ENCODE measurements around the gene NEDD4L.

Gene NEDD4L

DNA sequence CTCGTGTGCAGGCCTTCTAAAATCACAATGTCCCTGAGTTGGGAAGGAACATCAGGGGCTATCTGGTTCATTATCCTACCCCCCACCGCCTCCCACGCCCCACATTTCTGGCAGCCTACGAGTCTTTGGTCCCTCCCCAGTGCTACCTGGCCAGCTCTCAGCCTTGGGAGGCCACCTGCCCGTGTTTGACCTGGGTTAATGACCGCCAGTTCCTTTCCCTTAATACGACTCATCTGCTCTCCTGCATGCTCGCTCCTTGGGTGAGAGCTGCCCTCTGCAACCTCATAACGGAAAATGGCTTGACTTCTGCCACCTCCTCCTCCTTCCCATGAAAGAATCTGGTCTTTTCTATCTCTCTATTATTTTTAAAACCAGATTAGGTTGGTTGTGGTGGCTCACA is 112.5 kb downstream of the NEDD4L start:
- ChIA-PET POLR2A (no interaction called here), CTCF (no interaction called here)
- no peak overlapping the region for H3K4me3 ChIP-seq (ENCODE audit: low read depth, low read length)
- TF ChIP-seq, protein P1, sequence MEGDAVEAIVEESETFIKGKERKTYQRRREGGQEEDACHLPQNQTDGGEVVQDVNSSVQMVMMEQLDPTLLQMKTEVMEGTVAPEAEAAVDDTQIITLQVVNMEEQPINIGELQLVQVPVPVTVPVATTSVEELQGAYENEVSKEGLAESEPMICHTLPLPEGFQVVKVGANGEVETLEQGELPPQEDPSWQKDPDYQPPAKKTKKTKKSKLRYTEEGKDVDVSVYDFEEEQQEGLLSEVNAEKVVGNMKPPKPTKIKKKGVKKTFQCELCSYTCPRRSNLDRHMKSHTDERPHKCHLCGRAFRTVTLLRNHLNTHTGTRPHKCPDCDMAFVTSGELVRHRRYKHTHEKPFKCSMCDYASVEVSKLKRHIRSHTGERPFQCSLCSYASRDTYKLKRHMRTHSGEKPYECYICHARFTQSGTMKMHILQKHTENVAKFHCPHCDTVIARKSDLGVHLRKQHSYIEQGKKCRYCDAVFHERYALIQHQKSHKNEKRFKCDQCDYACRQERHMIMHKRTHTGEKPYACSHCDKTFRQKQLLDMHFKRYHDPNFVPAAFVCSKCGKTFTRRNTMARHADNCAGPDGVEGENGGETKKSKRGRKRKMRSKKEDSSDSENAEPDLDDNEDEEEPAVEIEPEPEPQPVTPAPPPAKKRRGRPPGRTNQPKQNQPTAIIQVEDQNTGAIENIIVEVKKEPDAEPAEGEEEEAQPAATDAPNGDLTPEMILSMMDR (IDR thresholded peaks at IDR 0.05; ENCODE audit: insufficient read depth, low read length, missing control alignments), result no peak
- DNase-seq (ENCODE audit: low read depth, low spot score), result no peak

DNA sequence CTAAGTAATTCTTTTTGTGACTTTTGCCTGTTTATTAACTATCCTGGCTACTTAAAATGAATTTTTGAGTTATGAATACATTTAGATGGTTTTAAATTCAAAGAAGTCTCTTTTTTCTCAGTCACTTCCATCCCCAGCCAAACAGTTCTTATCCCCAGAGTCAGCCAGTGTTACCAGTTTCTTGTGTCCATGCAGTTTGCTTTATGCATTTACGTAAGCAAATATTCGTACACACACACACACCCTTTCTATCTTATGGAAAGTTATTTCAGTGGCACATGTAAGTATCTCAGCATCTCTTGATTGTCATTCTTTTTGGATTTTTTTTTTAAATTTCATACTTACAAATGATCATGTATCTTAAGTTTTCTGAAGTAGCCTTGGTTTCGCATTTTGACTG is 113.2 kb downstream of the NEDD4L start:
- no peak for DNase-seq (ENCODE audit: low read depth, low spot score)
- ChIA-PET CTCF (interaction anchor here (0.6 kb wide), 1 partner anchor 24 kb away, joined by 3 read pairs; no protein-coding TSS in a partner anchor), POLR2A (no interaction called here)
- TF ChIP-seq, protein P1 (IDR thresholded peaks at IDR 0.05; ENCODE audit: insufficient read depth, low read length, missing control alignments), result no peak
- no peak overlapping the region for H3K4me3 ChIP-seq (ENCODE audit: low read depth, low read length)

DNA sequence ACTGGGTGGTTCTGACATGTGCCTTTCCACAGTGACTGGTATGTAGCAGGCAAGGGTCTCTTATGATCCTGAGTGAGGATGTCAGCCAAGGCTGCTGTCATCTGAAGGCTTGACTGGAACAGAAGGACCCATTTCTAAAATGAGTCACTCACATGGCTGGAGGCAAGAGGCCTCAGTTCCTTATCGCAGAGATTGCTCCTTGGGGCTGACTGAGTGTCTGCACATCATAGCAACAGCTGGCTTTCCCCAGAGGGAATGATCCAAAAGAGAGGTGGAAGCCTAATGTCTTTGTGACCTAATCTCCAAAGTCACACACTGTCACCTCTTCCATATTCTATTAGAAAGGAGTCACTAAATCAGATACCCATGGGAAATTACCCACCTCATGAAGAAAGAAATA is 114.0 kb downstream of the NEDD4L start:
- CTCF ChIA-PET, result no interaction called here
- no peak for DNase-seq (ENCODE audit: low read depth, low spot score)
- no peak overlapping the region for H3K4me3 ChIP-seq (ENCODE audit: low read depth, low read length)
- POLR2A ChIA-PET, result no interaction called here
- TF ChIP-seq, protein P1 (IDR thresholded peaks at IDR 0.05; ENCODE audit: insufficient read depth, low read length, missing control alignments), result no peak

DNA sequence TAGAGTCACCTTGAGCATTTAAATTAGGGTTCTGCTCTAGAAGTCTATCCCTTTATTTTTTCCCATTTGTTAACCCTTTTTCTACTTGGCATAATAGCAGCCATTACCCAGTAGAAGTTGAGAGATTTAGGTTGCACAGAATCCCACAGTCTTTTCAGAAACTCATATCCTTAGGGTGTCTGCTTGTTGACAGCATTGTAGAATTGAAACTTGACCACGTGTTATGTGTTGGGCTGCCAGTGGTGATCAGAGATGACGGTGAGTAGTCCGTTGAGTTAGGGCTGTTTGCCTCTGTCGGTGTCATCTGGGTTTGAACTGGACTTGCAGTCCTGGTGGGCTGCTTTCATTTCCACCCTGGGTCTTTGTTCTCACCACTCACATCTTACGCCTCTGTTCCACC is 114.4 kb downstream of the NEDD4L start:
- no peak overlapping the region for H3K4me3 ChIP-seq (ENCODE audit: low read depth, low read length)
- ChIA-PET CTCF (no interaction called here), POLR2A (no interaction called here)
- TF ChIP-seq, protein P1 (IDR thresholded peaks at IDR 0.05; ENCODE audit: insufficient read depth, low read length, missing control alignments), result no peak
- DNase-seq (ENCODE audit: low read depth, low spot score), result no peak

DNA sequence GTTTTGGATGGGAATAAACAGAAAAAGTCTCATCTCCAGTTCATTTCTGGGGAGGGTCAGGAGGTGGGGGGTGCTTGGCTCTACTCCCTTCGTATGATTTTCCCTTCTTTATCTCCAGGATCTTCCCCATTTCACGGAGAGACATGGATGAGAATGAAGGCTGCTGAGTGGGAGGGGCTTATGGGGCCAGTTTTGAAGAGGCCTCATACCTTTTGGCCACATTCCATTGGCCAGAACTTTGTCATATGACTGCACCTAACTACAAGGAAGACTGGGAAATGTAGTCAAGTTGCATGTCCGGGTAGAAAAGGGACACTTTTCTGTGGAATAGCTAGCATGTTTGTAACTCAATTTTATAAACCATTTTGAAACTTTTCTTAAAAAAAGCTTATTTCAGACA is 117.6 kb downstream of the NEDD4L start:
- H3K4me3 ChIP-seq (ENCODE audit: low read depth, low read length), result no peak overlapping the region
- TF ChIP-seq, protein P1 (IDR thresholded peaks at IDR 0.05; ENCODE audit: insufficient read depth, low read length, missing control alignments), result no peak
- ChIA-PET POLR2A (no interaction called here), CTCF (interaction anchor here (1.2 to 3.9 kb wide), 3 partner anchors 19 to 28 kb away, joined by 3 to 20 read pairs (median 9); no protein-coding TSS in a partner anchor)
- DNase-seq (ENCODE audit: low read depth, low spot score), result no peak

DNA sequence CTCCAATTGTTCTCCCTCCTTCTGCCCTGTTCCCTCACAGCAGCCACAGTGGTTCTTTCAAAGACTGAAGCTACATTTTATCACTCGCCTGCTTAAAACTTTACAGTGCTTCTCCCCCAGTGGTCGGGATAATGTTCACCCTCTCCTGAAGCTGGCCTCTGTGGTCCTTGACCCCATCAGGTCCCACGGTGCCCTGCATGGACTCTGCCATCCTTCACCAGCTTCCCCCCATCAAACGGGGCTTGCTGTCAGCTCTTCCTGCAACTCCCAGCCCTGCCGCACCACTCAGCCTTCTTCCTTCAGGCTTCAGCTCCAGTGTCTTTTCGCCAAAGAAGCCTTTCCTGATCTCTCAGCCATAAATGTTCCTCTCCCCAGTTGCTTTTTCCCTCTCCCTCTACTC is 118.1 kb downstream of the NEDD4L start:
- H3K4me3 ChIP-seq (ENCODE audit: low read depth, low read length), result no peak overlapping the region
- no peak for DNase-seq (ENCODE audit: low read depth, low spot score)
- TF ChIP-seq, protein P1 (IDR thresholded peaks at IDR 0.05; ENCODE audit: insufficient read depth, low read length, missing control alignments), result no peak
- ChIA-PET CTCF (interaction anchor here (1.2 to 3.9 kb wide), 3 partner anchors 19 to 28 kb away, joined by 3 to 20 read pairs (median 9); no protein-coding TSS in a partner anchor), POLR2A (no interaction called here)

Measured in AG04449 (cell line).